Body of pancreas (tissue), 4 donors: ENCODE data around the gene HESX1. TPM values are rescaled to one million over a fixed set of nuclear protein-coding genes. Genes with fewer than 3 reads are reported as not detected.

Experiments
- ATAC-seq: fragments of 150-250 bp; one replicate; pipeline ENCODE4 v1.9.1; 2016
- DNase-seq, 4 donors: peaks; one replicate each; pipeline ENCODE4 v3.0.0-alpha.2; 2019
- H3K27ac ChIP-seq, 4 donors: fragments of 200-600 bp; sonication (generic); 1 replicate in 3 of 4; 2 replicates in 1 of 4; pipeline versions ENCODE4 v1.5.1 to v1.6.1; 2016 to 2019; ENCODE audit warnings: mild to moderate bottlenecking in 1 of 4, mixed read lengths in 1 of 4, moderate library complexity in 1 of 4
- H3K27me3 ChIP-seq, 2 donors: fragments of 200-600 bp; sonication (generic); one replicate each; pipeline ENCODE4 v1.6.0; 2016; ENCODE audit warnings: mild to moderate bottlenecking in 1 of 2
- H3K36me3 ChIP-seq, 2 donors: fragments of 200-600 bp; sonication (generic); replicated peaks in 1 of 2; 2 replicates each; pipeline ENCODE4 v1.5.1; 2016; ENCODE audit warnings: low read depth in 2 of 2; ENCODE audit not compliant: insufficient read depth in 1 of 2
- H3K4me1 ChIP-seq: fragments of 200-600 bp; sonication (generic); one replicate; pipeline ENCODE4 v1.6.0; 2016
- H3K4me3 ChIP-seq, 2 donors: fragments of 200-600 bp; sonication (generic); 1 replicate in 1 of 2; 2 replicates in 1 of 2; pipeline ENCODE4 v1.5.1; 2016 to 2019
- H3K9me3 ChIP-seq, 3 donors: fragments of 200-600 bp; sonication (generic); 1 replicate in 2 of 3; 2 replicates in 1 of 3; pipeline ENCODE4 v1.5.1; 2016
- CTCF ChIP-seq, 7 experiments: fragments of 450-650 bp in 4 of 7; fragments of 200-600 bp in 3 of 7; sonication (generic) in 3 of 7; IDR thresholded peaks; one replicate each; pipeline ENCODE4 v1.5.1; 2016 to 2019; ENCODE audit warnings: antibody characterized with exemption in 7 of 7
- POLR2A ChIP-seq, 3 donors: fragments of 450-650 bp; IDR thresholded peaks; one replicate each; pipeline ENCODE4 v1.6.1; 2016; ENCODE audit warnings: antibody characterized with exemption in 3 of 3, mild to moderate bottlenecking in 2 of 3
- WGBS, 2 donors: methylation state at CpG; one replicate each; pipeline ENCODE4 v1.1.5; 2017; 5-methylcytosine and 5-hydroxymethylcytosine counted together
- intact Hi-C: fragments of 100-400 bp; cut with DNase I; formaldehyde crosslinking; loops from one replicate; pipeline ENCODE4 v1.15.1; 2023
- total RNA-seq, 2 donors: library from RNA; depleted of rRNA; stranded (reverse); fragments of >200 nt; gene quantifications; one replicate each; pipeline ENCODE4 v1.1.0, GENCODE V29; 2016

HESX1 gene
- total RNA-seq, 2 donors from 2014 or later = not detected

GRCh38 chr3:57184526-57184925 is 15.3 kb downstream of the HESX1 start:
- H3K9me3 ChIP-seq = no peaks in the 10 kb centered on the region
- intact Hi-C loops = loop anchor here (5.0 kb wide), 1 partner anchor 33 kb away; no protein-coding TSS in a partner anchor
- H3K4me3 ChIP-seq = no peak overlapping the region
- H3K36me3 ChIP-seq = no peaks in the 10 kb centered on the region
- 61 to 72% methylated on average over 6 of the region's 6 CpGs for WGBS, 2 donors
- TF ChIP-seq CTCF (IDR thresholded peaks at IDR 0.05) (no peak), POLR2A (IDR thresholded peaks at IDR 0.05) (no peak)
- ATAC-seq (no peak), DNase-seq (no peak)
- H3K27ac ChIP-seq = no peak overlapping the region
- no peaks in the 10 kb centered on the region for H3K27me3 ChIP-seq
- H3K4me1 ChIP-seq = no peaks in the 10 kb centered on the region

GRCh38 chr3:57179580-57180410 is 20.0 kb downstream of the HESX1 start:
- intact Hi-C loops = loop anchor here (5.0 kb wide), 1 partner anchor 38 kb away; no protein-coding TSS in a partner anchor
- H3K4me3 ChIP-seq = no peak overlapping the region
- TF ChIP-seq CTCF (IDR thresholded peaks at IDR 0.05) (peak in 5 of 7 experiments; percentile 12 to 37 (median 32)), POLR2A (IDR thresholded peaks at IDR 0.05) (no peak)
- peak overlapping the region in 2 of 4 donors; percentile 14 to 29 for H3K27ac ChIP-seq
- no peaks in the 10 kb centered on the region for H3K36me3 ChIP-seq
- DNase-seq (no peak), ATAC-seq (peak; percentile 35)
- WGBS, 2 donors = 39 to 50% methylated on average over 5 of the region's 5 CpGs
- H3K27me3 ChIP-seq = no peaks in the 10 kb centered on the region
- H3K9me3 ChIP-seq = no peaks in the 10 kb centered on the region
- H3K4me1 ChIP-seq = no peaks in the 10 kb centered on the region

GRCh38 chr3:57176045-57176444 is 23.7 kb downstream of the HESX1 start:
- Histone ChIP-seq H3K4me1 (no peaks in the 10 kb centered on the region), H3K27ac (no peak overlapping the region), H3K27me3 (no peaks in the 10 kb centered on the region), H3K9me3 (no peaks in the 10 kb centered on the region), H3K36me3 (no peaks in the 10 kb centered on the region), H3K4me3 (no peak overlapping the region)
- intact Hi-C loops = no loop called here
- no peak for ATAC-seq
- 36 to 68% methylated on average over 1 of the region's 1 CpG for WGBS, 2 donors
- no peak for TF ChIP-seq POLR2A (IDR thresholded peaks at IDR 0.05)
- no peak for TF ChIP-seq CTCF (IDR thresholded peaks at IDR 0.05)
- no peak for DNase-seq

- no peak for ATAC-seq
- 42 to 46% methylated on average over 2 of the region's 2 CpGs for WGBS, 2 donors
Measured at GRCh38 chr3:57173687-57174086, 26.1 kb downstream of the HESX1 start.

More at GRCh38 chr3:57173687-57174086, 26.1 kb downstream of the HESX1 start:
- TF ChIP-seq CTCF (IDR thresholded peaks at IDR 0.05) (no peak), POLR2A (IDR thresholded peaks at IDR 0.05) (no peak)
- H3K27me3 ChIP-seq = no peaks in the 10 kb centered on the region
- no peaks in the 10 kb centered on the region for H3K36me3 ChIP-seq
- DNase-seq = no peak
- H3K27ac ChIP-seq = no peak overlapping the region
- no peaks in the 10 kb centered on the region for H3K9me3 ChIP-seq
- H3K4me1 ChIP-seq = peaks cover 12% of the 10 kb centered on the region
- intact Hi-C loops = no loop called here
- no peak overlapping the region for H3K4me3 ChIP-seq
